Measurements from ENCODE around the gene TMEM132E.
"Not testable (repeated sequence)": the region's sequence is repeated elsewhere in the genome, so short reads cannot be mapped to it uniquely, and the experiment has no call there.

TMEM132E gene

DNA sequence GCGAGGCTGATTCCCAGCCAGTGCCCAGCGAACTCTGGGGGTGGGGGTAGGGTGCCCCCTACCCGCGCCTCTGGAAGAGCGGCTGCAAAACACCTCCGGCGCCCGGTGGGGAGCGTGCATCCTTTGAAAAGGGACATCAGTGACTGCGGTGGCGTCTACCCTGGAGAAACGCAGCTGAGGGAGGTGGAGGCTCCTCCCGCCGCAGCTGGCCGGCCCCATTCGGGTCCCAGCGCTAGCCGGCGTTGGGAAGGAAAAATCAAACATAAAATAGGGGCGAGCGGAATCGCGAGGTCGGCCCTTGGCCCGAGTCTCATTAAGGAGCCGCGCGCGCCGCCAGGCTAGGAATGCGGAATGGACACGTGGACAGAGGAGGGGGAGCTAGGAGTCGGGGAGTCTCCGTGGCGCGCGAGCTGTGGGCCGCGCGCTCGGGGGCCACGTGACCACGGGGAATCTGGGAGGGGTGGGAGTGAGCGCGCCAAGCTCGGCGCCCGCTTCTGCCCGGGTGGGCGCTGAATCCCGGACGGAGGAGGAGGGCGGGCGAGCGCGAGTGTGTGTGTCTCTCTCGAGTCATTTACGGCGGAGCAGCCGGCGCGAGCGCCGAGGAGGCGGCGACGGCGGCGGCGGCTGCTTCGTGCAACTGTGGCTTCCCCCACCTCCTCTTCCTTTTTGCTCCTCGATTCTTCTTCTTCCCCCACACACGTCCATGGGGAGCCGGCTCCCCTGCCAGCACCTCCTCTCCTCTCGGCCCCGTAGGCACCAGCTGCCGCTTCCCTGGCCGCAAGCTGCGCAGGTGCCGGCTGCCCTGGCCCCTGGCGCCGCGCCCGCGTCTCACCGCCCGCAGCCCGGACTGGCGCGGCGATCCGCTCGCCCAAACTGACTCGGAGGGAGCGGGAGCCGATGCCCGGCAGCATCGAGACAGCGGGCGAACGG, at the start of gene TMEM132E:
Gene TMEM132E (plus strand): TSS at position 566 of the 930 bp plus-strand sequence. CDS start 1,495 bp downstream, outside the sequence.
- no peak for DNase-seq (ENCODE audit: low read depth in 2 of 2)

GRCh38 chr17:34530918-34531317, 48.5 kb upstream of the TMEM132E start:
- DNase-seq (ENCODE audit: low read depth in 2 of 2): no peak

DNA sequence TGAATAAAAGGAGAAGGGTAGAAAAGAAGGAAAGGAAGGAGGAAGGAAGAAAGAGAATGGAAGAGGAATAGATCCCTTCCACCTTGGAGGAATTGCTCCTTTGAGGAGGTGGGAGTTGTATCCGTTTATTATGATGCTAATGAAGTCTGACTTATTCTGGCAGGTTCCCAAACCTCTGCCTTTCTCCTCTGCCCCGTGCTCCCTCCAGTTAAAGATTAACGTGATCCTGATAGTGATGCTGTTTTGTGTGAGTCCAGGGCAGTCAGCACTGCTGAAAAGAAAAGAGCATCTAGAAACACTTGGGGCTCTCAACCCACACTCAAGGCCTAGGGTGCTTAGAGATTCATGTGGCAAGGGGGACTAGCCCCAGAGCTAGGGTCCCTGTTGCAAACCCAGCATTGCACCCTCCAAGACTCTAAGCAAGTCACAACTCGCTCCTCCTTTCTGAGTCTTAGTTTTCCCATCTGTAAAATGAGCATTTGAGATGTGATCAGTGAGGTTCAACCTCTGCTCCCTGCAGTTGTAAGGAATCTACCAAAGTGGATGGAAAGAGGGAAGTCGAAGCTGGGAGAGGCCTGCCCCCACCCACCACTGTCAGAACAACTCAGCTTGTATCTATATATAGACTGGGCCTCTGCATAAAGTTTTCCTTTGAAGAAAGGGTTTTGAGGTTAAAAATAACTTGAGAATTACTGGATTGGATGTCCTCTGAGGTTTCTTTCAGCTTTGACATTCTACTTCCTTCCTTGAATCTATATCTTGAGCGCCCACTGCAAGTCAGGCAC, 46.9 kb upstream of the TMEM132E start:
- no peak for DNase-seq (ENCODE audit: low read depth in 2 of 2)

GRCh38 chr17:34533806-34534527, 45.4 kb upstream of the TMEM132E start:
- DNase-seq (ENCODE audit: low read depth in 2 of 2): no peak

DNA sequence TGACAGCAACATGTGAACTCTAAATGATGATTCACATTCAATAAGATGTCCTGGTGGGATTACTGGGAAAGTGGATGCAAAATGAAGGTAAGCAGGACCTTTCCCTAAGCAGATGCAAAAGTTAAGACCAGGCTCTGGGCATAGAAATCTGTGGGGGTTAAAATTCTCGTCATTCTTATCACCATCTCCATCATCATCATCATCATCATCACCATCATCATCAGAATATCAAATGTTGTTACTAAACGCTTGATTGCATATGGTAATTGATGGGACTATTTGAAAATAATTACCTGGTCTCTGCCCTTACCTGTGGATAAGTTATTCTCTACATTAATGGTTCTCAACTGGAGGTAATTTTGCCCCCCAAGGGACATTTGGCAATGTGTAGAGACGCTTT, 41.9 kb upstream of the TMEM132E start:
- DNase-seq (ENCODE audit: low read depth in 2 of 2): no peak

- DNase-seq (ENCODE audit: low read depth in 2 of 2): not testable (repeated sequence)
Measured at GRCh38 chr17:34538582-34538981, 40.8 kb upstream of the TMEM132E start.

DNA sequence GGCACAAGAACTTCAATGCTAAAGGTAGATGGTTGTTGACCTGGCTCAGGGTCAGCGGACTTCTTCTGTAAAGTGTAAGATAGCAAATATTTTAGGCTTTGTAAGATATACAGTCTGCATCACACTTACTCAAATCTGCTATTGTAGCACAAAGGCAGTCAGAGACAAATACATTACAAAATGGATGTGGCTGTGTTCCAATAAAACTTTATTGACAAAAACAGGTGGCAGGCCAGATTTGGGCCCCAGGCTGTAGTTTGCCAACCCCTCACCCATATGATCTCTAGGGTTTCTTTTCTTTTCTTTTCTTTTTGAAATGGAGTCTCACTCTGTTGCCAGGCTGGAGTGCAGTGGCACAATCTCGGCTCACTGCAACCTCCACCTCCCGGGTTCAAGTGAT, 39.5 kb upstream of the TMEM132E start:
- no peak for DNase-seq (ENCODE audit: low read depth in 2 of 2)

GRCh38 chr17:34542700-34543336, 36.6 kb upstream of the TMEM132E start:
- DNase-seq (ENCODE audit: low read depth in 2 of 2): peak; percentile 12 to 13

DNA sequence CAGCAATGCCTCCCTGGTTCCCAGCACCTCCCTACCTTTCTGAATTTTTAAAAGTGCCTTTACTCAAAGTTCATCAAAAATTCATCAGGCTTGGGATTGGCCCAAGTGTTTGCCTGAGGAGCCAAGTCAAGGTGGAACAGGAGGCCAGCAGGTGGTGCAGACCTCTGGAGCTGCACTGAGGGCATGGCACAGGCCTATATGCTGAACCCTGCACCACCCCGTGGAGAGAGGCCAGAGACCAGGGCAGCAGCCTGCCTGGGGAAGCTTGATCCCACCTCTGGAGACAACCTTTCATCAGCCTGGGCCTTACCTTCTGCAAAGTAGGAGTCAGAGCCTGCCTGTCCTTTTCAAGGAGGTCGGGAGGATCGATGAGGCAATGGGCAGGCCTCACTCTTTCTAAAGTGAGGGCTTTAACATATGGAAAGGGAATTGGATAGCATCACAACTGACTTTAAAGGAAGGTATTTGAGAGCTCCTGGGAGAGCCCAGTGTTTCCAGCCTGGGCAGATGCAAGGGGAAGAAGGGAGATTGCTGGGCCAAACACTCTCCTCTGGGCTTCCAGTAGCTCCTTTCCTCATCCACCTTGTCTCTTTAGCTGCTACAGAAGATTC, 31.8 kb upstream of the TMEM132E start:
- DNase-seq (ENCODE audit: low read depth in 2 of 2): no peak

DNA sequence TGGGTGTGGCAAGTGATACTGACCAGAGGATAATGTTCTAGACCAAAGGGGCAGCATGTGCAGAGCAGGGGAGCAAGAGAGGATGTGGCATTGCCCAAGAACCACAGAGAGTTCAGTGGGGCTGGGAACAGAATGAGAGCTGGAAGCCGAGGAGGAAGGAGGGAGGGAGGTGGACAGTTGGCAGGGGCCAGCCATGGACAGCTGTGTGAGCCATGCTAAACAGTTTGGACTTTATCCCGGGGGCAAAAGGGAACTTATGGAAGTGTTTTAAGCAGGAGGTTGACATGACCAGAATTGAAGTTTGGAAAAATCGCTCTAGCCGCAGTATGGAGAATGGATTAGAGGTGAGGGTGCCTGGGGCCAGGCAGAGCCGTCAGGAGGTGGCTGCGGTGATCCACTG, 29.4 kb upstream of the TMEM132E start:
- no peak for DNase-seq (ENCODE audit: low read depth in 2 of 2)

DNA sequence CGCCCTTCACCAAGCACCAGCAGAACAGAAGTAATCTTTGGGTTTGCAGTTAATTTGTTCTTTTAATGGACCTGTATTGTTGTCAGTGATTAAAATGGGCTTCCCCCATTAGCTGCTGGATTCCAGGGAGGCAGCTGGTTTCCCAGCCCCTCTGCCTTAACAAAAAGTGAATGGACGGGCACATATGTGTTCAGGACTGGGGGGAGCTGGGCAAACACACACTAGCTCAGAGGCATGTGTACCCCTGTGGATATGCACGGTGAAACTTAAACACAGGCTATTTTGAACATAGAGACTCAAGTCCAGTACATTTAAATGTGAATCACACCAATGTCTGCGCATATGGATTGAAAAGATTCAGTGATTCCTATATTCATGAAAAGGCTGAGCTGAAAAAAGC, 25.5 kb upstream of the TMEM132E start:
- DNase-seq (ENCODE audit: low read depth in 2 of 2): no peak

- no peak for DNase-seq (ENCODE audit: low read depth in 2 of 2)
Measured at GRCh38 chr17:34556384-34556783, 23.0 kb upstream of the TMEM132E start.

- DNase-seq (ENCODE audit: low read depth in 2 of 2): no peak
Measured at GRCh38 chr17:34556931-34557330, 22.5 kb upstream of the TMEM132E start.

DNA sequence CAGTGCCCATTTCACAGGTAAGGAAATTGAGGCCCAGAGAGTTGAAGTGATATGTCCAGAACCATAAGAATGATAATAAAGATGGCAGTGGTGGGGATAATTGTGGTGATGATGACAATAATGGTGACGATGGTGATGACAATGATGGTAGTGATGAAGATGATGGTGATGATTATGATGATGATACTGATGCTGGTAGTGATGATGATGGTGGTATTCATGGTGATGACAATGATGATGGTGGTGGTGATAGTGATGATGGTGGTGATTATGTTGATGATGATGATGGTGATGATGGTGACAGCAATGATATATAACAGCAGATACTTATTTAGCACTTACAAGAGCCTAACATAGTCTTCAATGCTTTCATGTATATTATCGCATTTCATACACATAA, 18.1 kb upstream of the TMEM132E start:
- DNase-seq (ENCODE audit: low read depth in 2 of 2): no peak

DNA sequence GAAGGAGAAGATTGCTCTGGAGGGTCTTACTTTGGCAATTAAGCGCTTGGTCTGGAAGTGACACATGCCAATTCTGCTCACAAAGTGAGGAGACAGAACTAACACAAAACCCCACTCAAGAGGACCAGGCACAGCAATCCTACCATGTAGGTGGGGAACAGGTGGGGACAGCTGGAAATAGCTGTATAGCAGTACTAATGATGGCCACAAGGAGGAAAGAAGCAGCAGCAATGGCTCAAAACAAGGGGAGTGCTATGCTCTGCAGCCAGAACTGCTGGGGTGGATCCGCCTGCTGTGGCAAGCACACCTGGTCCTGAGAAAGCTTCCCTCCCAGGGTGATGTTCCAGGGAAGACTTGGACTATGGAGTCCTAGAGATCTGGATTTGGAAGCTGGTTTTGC, 17.0 kb upstream of the TMEM132E start:
- DNase-seq (ENCODE audit: low read depth in 2 of 2): no peak

DNA sequence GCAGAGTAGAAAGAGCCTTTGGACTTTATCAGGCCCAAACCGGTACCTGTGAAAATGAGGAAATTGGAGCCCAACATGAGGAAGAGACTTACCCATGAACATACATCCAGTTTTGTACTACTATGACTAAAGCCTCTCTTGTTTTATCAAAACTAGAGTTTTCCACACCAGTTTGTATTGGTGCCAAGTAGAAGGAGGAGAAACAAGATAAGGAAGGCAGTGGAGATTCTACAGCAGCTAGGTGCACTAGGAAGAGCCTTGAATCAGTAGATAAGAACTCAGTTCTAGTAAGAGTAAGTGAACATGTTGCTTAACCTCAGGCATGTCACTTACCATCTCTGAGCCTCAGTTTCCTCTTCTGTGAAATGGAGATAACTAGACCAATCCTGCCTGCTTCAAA, 13.7 kb upstream of the TMEM132E start:
- DNase-seq (ENCODE audit: low read depth in 2 of 2): no peak

GRCh38 chr17:34566201-34566600, 13.2 kb upstream of the TMEM132E start:
- no peak for DNase-seq (ENCODE audit: low read depth in 2 of 2)

GRCh38 chr17:34566873-34567272, 12.5 kb upstream of the TMEM132E start:
- DNase-seq (ENCODE audit: low read depth in 2 of 2): no peak

DNA sequence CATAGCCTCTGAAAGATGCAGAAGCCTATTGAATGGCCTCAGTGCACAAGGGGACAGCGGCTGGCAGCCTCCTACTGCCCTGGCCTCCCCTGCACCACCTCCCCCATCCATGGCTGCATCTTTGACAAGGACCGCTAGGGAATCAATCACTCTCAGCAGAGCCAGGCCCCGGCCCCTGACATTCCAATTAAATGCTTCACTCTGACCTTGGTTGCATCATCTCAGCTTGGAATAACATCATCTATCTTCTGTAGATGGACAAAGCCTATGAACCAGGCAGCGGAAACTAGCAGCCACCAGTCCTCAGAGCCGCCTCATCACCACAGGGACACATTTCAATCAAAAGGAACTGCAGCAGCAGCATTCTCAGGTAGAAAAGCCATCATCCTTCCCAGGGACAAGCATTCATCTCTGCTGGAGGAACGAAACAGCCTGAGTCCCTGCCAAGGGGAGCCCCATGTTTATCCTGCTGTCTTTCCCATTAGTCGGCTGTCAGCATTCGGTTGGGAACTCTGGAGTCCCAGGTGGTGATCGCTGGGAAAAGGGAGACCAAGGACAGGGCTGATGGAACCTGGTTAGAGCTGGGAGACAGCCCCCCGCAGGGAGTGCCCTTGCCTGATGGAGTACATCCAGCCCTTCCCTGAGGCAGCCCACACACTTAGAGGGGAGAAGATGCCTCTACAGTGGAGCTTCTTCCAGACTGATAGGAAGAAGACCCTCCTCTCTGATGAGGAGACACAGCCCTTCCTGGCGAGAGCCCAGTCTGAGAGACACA, 11.5 kb upstream of the TMEM132E start:
- DNase-seq (ENCODE audit: low read depth in 2 of 2): no peak

GRCh38 chr17:34568953-34569352, 10.4 kb upstream of the TMEM132E start:
- no peak for DNase-seq (ENCODE audit: low read depth in 2 of 2)
